ENCODE data around the gene MAP3K7CL. TPM values are rescaled to one million over a fixed set of nuclear protein-coding genes. Genes with fewer than 3 reads are reported as not detected.
A peak's percentile ranks its signal among the peaks of the same experiment; 100 is the strongest.

MAP3K7CL gene
- total RNA-seq, 4 donors from 2014 or later: 4.0 to 9.8 (median 9.3) TPM; not detected in 1

DNA sequence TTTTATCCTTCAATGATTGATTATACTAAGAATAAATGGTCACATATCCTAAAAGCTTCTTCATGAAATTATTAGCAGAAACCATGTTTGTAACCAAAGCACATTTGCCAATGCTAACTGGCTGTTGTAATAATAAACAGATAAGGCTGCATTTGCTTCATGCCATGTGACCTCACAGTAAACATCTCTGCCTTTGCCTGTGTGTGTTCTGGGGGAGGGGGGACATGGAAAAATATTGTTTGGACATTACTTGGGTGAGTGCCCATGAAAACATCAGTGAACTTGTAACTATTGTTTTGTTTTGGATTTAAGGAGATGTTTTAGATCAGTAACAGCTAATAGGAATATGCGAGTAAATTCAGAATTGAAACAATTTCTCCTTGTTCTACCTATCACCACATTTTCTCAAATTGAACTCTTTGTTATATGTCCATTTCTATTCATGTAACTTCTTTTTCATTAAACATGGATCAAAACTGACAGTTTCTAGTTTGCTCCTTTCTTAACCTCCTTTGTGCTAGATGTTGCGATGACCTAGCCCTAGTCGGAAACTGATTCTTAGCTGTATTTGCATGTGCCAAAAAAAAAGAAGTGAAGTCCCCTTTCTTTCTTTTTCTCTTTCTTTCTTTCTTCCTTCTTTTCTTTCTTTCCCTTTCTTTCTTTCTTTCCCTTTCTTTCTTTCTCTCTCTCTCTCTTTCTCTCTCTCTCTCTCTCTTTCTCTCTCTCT, 45.1 kb downstream of the MAP3K7CL start:
- DNase-seq: no peak
- TF ChIP-seq POLR2A (IDR thresholded peaks at IDR 0.05) (no peak), EP300 (IDR thresholded peaks at IDR 0.05; ENCODE audit: low read depth) (no peak), POLR2AphosphoS5 (IDR thresholded peaks at IDR 0.05) (no peak)

DNA sequence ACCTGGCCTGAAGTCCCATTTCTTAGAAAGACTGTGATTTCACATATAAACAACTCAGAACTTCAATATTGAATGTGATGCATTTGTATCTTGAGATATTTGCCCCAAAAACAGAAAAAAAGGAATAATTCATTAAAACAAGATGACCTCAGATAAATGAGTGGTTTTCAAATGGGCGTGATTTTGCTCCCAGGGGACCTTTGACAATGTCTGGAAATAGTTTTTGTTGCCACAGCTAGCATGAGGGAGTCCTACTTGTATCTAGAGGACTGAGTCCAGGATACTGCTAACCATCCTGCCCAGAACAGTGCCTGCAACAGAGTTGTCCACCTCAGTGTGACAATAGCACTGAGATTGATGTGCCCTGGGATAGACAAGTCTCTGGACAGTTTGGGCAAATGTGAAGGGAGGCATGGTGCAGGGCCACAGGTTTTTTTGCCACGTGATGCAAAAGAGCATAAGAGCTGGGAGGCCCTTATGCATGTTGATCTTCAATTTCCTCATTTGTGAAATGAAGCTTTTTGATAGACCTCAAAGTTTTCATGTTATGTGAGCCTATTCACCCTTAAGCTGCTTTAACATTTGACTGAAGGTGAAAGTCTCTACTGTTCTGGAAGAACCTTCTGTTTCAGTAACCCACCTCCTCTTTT, 46.2 kb downstream of the MAP3K7CL start:
- no peak for TF ChIP-seq EP300 (IDR thresholded peaks at IDR 0.05; ENCODE audit: low read depth)
- no peak for TF ChIP-seq POLR2A (IDR thresholded peaks at IDR 0.05)
- TF ChIP-seq, protein P1, sequence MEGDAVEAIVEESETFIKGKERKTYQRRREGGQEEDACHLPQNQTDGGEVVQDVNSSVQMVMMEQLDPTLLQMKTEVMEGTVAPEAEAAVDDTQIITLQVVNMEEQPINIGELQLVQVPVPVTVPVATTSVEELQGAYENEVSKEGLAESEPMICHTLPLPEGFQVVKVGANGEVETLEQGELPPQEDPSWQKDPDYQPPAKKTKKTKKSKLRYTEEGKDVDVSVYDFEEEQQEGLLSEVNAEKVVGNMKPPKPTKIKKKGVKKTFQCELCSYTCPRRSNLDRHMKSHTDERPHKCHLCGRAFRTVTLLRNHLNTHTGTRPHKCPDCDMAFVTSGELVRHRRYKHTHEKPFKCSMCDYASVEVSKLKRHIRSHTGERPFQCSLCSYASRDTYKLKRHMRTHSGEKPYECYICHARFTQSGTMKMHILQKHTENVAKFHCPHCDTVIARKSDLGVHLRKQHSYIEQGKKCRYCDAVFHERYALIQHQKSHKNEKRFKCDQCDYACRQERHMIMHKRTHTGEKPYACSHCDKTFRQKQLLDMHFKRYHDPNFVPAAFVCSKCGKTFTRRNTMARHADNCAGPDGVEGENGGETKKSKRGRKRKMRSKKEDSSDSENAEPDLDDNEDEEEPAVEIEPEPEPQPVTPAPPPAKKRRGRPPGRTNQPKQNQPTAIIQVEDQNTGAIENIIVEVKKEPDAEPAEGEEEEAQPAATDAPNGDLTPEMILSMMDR (IDR thresholded peaks at IDR 0.05): no peak
- TF ChIP-seq POLR2AphosphoS5 (IDR thresholded peaks at IDR 0.05): no peak
- no peak for DNase-seq
- peaks cover 1 to 45% (median 19%) of the 10 kb centered on the region in 4 donors for H3K4me1 ChIP-seq
- 71 to 80% methylated on average over 1 to 2 of the region's 2 CpGs for whole genome bisulfite sequencing, 2 donors (ENCODE audit: low coverage in 1 of 2)
- in situ Hi-C loops (cut with MboI; ENCODE audit: low pct_ligation_motif_present in 1 of 4, low pct_unique_long_range_greater_than_20kb in 1 of 4, low sequenced_read_pairs in 3 of 4): no loop called here
- H3K9me3 ChIP-seq: no peaks in the 10 kb centered on the region
- intact Hi-C loops (cut with DNase I; ENCODE audit: low total_unique reads): no loop called here
- H3K4me3 ChIP-seq: no peak overlapping the region
- no peak overlapping the region for H3K27ac ChIP-seq
- no peaks in the 10 kb centered on the region for H3K36me3 ChIP-seq
- no peaks in the 10 kb centered on the region for H3K27me3 ChIP-seq

More for the DNA sequence above, 45.1 kb downstream of the MAP3K7CL start:
- H3K36me3 ChIP-seq: no peaks in the 10 kb centered on the region
- in situ Hi-C loops (cut with MboI; ENCODE audit: low pct_ligation_motif_present in 1 of 4, low pct_unique_long_range_greater_than_20kb in 1 of 4, low sequenced_read_pairs in 3 of 4): no loop called here
- 75 to 81% methylated on average over 3 of the region's 3 CpGs for WGBS, 2 donors (ENCODE audit: low coverage in 1 of 2)
- no peak overlapping the region for H3K4me3 ChIP-seq
- H3K27ac ChIP-seq: peak overlapping the region in 3 of 4 donors; percentile 0 to 40 (median 5)
- H3K4me1 ChIP-seq: peaks cover 0 to 45% (median 17%) of the 10 kb centered on the region in 4 donors
- no peaks in the 10 kb centered on the region for H3K27me3 ChIP-seq
- no peaks in the 10 kb centered on the region for H3K9me3 ChIP-seq
- intact Hi-C loops (cut with DNase I; ENCODE audit: low total_unique reads): no loop called here

DNA sequence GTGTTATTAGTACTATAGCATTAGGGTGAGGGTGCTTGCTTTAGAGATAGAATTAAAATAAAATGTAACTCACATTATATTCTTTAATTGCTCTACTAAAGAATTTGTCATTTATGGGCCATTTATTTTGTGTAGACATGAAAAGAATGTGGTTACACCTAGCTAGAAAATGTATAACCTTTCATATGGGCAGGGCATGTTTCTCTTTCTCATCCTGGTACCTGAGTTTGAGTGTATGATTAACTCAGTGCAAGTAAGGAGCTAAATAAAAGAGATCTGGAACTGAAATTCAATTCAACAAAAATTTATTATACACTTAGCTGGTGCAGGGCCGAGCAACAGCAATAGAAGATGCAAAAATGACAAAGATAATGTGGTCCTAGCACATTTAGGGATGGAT, 47.4 kb downstream of the MAP3K7CL start:
- H3K9me3 ChIP-seq: no peaks in the 10 kb centered on the region
- intact Hi-C loops (cut with DNase I; ENCODE audit: low total_unique reads) (no loop called here), in situ Hi-C loops (cut with MboI; ENCODE audit: low pct_ligation_motif_present in 1 of 4, low pct_unique_long_range_greater_than_20kb in 1 of 4, low sequenced_read_pairs in 3 of 4) (no loop called here)
- no peaks in the 10 kb centered on the region for H3K27me3 ChIP-seq
- no peak overlapping the region for H3K4me3 ChIP-seq
- no peaks in the 10 kb centered on the region for H3K36me3 ChIP-seq
- WGBS, 2 donors (ENCODE audit: low coverage in 1 of 2): 49 to 100% methylated on average over 1 of the region's 1 CpG
- no peak for DNase-seq
- TF ChIP-seq POLR2AphosphoS5 (IDR thresholded peaks at IDR 0.05): no peak
- TF ChIP-seq, protein P1 (IDR thresholded peaks at IDR 0.05): no peak
- no peak for TF ChIP-seq EP300 (IDR thresholded peaks at IDR 0.05; ENCODE audit: low read depth)
- TF ChIP-seq POLR2A (IDR thresholded peaks at IDR 0.05): no peak
- peaks cover 5 to 57% (median 29%) of the 10 kb centered on the region in 4 donors for H3K4me1 ChIP-seq
- peak overlapping the region; percentile 13 to 71 (median 48) for H3K27ac ChIP-seq

DNA sequence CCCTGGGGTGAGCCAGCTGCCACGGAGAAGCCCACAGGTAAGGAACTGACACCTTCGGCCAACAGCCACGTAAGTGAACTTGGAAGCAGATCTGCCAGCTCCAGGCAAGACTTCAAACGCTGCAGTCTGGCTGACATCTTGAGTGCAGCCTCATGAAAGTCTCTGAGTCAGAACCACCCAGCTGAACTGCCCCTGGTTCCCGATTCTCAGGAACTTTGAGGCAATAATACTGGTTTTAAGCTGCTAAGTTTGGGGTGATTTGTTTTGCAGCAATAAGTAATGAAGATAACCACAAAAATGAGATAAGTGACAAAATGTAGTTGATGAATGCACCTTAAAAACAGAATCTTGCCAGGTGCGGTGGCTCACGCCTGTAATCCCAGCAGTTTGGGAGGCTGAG, 48.5 kb downstream of the MAP3K7CL start:
- intact Hi-C loops (cut with DNase I; ENCODE audit: low total_unique reads): no loop called here
- H3K27ac ChIP-seq: peak overlapping the region; percentile 13 to 71 (median 48)

More for the DNA sequence above, 48.5 kb downstream of the MAP3K7CL start:
- no peak for DNase-seq
- 93 to 100% methylated on average over 2 to 7 of the region's 7 CpGs for WGBS, 2 donors (ENCODE audit: low coverage in 1 of 2)
- TF ChIP-seq EP300 (IDR thresholded peaks at IDR 0.05; ENCODE audit: low read depth) (no peak), POLR2A (IDR thresholded peaks at IDR 0.05) (no peak), POLR2AphosphoS5 (IDR thresholded peaks at IDR 0.05) (no peak)
- TF ChIP-seq, protein P1 (IDR thresholded peaks at IDR 0.05): no peak
- Histone ChIP-seq H3K9me3 (no peaks in the 10 kb centered on the region), H3K27me3 (no peaks in the 10 kb centered on the region), H3K36me3 (no peaks in the 10 kb centered on the region), H3K4me3 (no peak overlapping the region), H3K4me1 (peaks cover 5 to 69% (median 35%) of the 10 kb centered on the region in 4 donors)
- in situ Hi-C loops (cut with MboI; ENCODE audit: low pct_ligation_motif_present in 1 of 4, low pct_unique_long_range_greater_than_20kb in 1 of 4, low sequenced_read_pairs in 3 of 4): no loop called here

Data from transverse colon (tissue), 4 donors.